ENCODE measurements around the gene MTG2. TPM values are rescaled to one million over a fixed set of nuclear protein-coding genes. Genes with fewer than 3 reads are reported as not detected.

MTG2 gene
- total and polyA plus RNA-seq, 2 of the 4 experiments (the other 2 are of a cell fraction), result 11.5 to 25.2 TPM

- DNase-seq (peak; percentile 49), ATAC-seq (ENCODE audit: low read depth) (no peak)
- no peak overlapping the region for H3K4ac ChIP-seq (ENCODE audit: low read depth, low read length)
- H3K79me1 ChIP-seq (ENCODE audit: low read depth in 1 of 2, low read length in 2 of 2), result peaks cover 9 to 57% of the 10 kb centered on the region in 2 experiments
- 88% methylated on average over 5 of the region's 14 CpGs; no CpG with 5 or more reads in 1 of the 2 experiments for WGBS, 2 experiments (ENCODE audit: extremely low coverage in 2 of 2, insufficient read length in 1 of 2)
- H3K9me1 ChIP-seq (ENCODE audit: insufficient read depth, low read length), result peaks cover 16% of the 10 kb centered on the region; the same call in 1 of the 2 replicates
- H2AK9ac ChIP-seq (replicated peaks; ENCODE audit: low read depth, low read length, poor library complexity), result peak overlapping the region; percentile 88
- no peak overlapping the region for H3K9ac ChIP-seq (ENCODE audit: low read depth, low read length)
- ChIA-PET CTCF (no interaction called here), POLR2A (ENCODE audit: unreplicated experiment) (no interaction called here)
- peaks cover 53% of the 10 kb centered on the region for H4K20me1 ChIP-seq (ENCODE audit: insufficient read depth, low read length)
- H3K23ac ChIP-seq (ENCODE audit: low read depth, low read length), result peak overlapping the region; percentile 38; the same call in 1 of the 2 replicates
- H3K4me1 ChIP-seq (ENCODE audit: control insufficient read depth, insufficient read depth, low read length), result peaks cover 7% of the 10 kb centered on the region
- no peak overlapping the region for H2AK5ac ChIP-seq (ENCODE audit: low read depth, low read length)
- H3K27ac ChIP-seq (ENCODE audit: insufficient read depth, low read length), result no peak overlapping the region
- in situ Hi-C loops (cut with MboI; ENCODE audit: low sequenced_read_pairs) (no loop called here), dilution Hi-C loops (cut with HindIII; ENCODE audit: low sequenced_read_pairs, unreplicated experiment) (no loop called here), intact Hi-C loops (cut with micrococcal nuclease) (no loop called here)
- H2BK15ac ChIP-seq (ENCODE audit: low read depth, low read length), result no peak overlapping the region
- H3K9me3 ChIP-seq (ENCODE audit: control insufficient read depth, insufficient read depth, low read length), result no peaks in the 10 kb centered on the region
- no peak overlapping the region for H3K4me2 ChIP-seq (ENCODE audit: low read depth, low read length)
- no peaks in the 10 kb centered on the region for H3K27me3 ChIP-seq (ENCODE audit: control insufficient read depth, insufficient read depth, low read length)
- no peak overlapping the region for H4K91ac ChIP-seq (ENCODE audit: insufficient read depth, low read depth, low read length)
- no peak overlapping the region for H4K8ac ChIP-seq (ENCODE audit: low read depth in 2 of 2, low read length in 2 of 2)
- no peak overlapping the region for H3K14ac ChIP-seq (replicated peaks; ENCODE audit: low read depth, low read length)
- no peak overlapping the region for H3K56ac ChIP-seq (ENCODE audit: extremely low read depth, insufficient read depth, low read length)
- TF ChIP-seq MAZ (IDR thresholded peaks at IDR 0.05; ENCODE audit: borderline replicate concordance, low read depth, low read length) (no peak), FOS (IDR thresholded peaks at IDR 0.05; ENCODE audit: low read depth, low read length) (peak; percentile 39; the same call in 1 of the 2 replicates), ELK1 (IDR thresholded peaks at IDR 0.05; ENCODE audit: borderline replicate concordance, low read depth, low read length) (no peak), POLR2A (IDR thresholded peaks at IDR 0.05; ENCODE audit: low read depth, low read length) (no peak), RAD21 (IDR thresholded peaks at IDR 0.05; ENCODE audit: low read length) (no peak), NFE2L2 (IDR thresholded peaks at IDR 0.05; ENCODE audit: low read depth, low read length) (no peak), CEBPB (IDR thresholded peaks at IDR 0.05; ENCODE audit: low read depth, low read length) (no peak)
- H3K18ac ChIP-seq (ENCODE audit: low read depth, low read length), result no peak overlapping the region
- peaks cover 37% of the 10 kb centered on the region for H3K36me3 ChIP-seq (ENCODE audit: control insufficient read depth, insufficient read depth, low read length)
- H2BK5ac ChIP-seq (ENCODE audit: low read depth, low read length, poor library complexity, severe bottlenecking), result no peak overlapping the region
- BruUV-seq (replicated peaks), result no TSS peak
- H4K5ac ChIP-seq (ENCODE audit: low read depth, low read length), result no peak overlapping the region
- peak overlapping the region; percentile 33 for H2AFZ ChIP-seq (replicated peaks; ENCODE audit: low read length, poor library complexity)
- no peak overlapping the region for H2BK120ac ChIP-seq (ENCODE audit: low read depth, low read length)
- no peak overlapping the region for H3K4me3 ChIP-seq (ENCODE audit: insufficient read depth, low read depth, low read length)
- H2BK20ac ChIP-seq (ENCODE audit: low read depth, low read length), result no peak overlapping the region
Observed at GRCh38 chr20:62159839-62160238, 23.0 kb upstream of the MTG2 start.

Data from IMR-90 (cell line).